HEK293 (cell line): ENCODE data around the gene APOLD1.

Experiments used
- CTCF ChIA-PET: fragments of 350-600 bp; formaldehyde crosslinking; extraction: SDS; loops from one replicate; lab custom pipeline; 2021; ENCODE audit warnings: antibody characterized with exemption; lab: Yijun Ruan, JAX
- POLR2A ChIA-PET: fragments of 300-600 bp; formaldehyde crosslinking; extraction: SDS; loops from one replicate; lab custom pipeline; 2020; ENCODE audit warnings: antibody characterized with exemption, inconsistent platforms; lab: Yijun Ruan, JAX
- H3K27ac ChIP-seq: fragments of 200-500 bp; sonication (Bioruptor generic); 2 replicates; pipeline ENCODE4 v1.5.1; 2014; ENCODE audit warnings: low read depth, low read length, control low read depth, inconsistent platforms; ENCODE audit errors: extremely low read depth
- H3K36me3 ChIP-seq, 2 experiments: fragments of 200-500 bp in 1 of 2; sonication (Bioruptor generic) in 1 of 2; 1 replicate in 1 of 2; 2 replicates in 1 of 2; pipeline ENCODE4 v1.5.1; 2014 to 2017; ENCODE audit warnings: inconsistent platforms in 2 of 2, low read length in 2 of 2; ENCODE audit not compliant: control insufficient read depth in 2 of 2, insufficient read depth in 1 of 2
- H3K4me1 ChIP-seq: fragments of 200-500 bp; sonication (Bioruptor generic); 2 replicates; pipeline ENCODE4 v1.5.1; 2014; ENCODE audit warnings: mild to moderate bottlenecking, low read length, inconsistent platforms; ENCODE audit not compliant: control insufficient read depth, insufficient read depth
- H3K4me3 ChIP-seq: 2 replicates; pipeline ENCODE4 v1.5.1; 2011; ENCODE audit warnings: low read depth, mild to moderate bottlenecking, control low read depth, low read length, moderate library complexity
- H3K9me3 ChIP-seq: fragments of 200-500 bp; sonication (Bioruptor generic); 2 replicates; pipeline ENCODE4 v1.5.1; 2014; ENCODE audit warnings: low read depth, low read length, inconsistent platforms; ENCODE audit not compliant: control insufficient read depth, insufficient read depth
- EGR2 ChIP-seq: fragments of 450-650 bp; formaldehyde crosslinking; IDR thresholded peaks from 2 replicates; pipeline ENCODE4 v1.5.1; 2016; ENCODE audit warnings: low read depth, missing biosample characterization, missing genetic modification characterization
- KLF9 ChIP-seq: fragments of 450-650 bp; formaldehyde crosslinking; IDR thresholded peaks from 2 replicates; pipeline ENCODE4 v1.5.1; 2016; ENCODE audit warnings: missing biosample characterization, missing genetic modification characterization, low read depth
- SCRT2 ChIP-seq: fragments of 450-650 bp; formaldehyde crosslinking; IDR thresholded peaks from 2 replicates; pipeline ENCODE4 v1.5.1; 2016; ENCODE audit warnings: missing biosample characterization, missing genetic modification characterization
- SETDB1 ChIP-seq: IDR thresholded peaks from one replicate; pipeline ENCODE4 v1.6.1; 2017; ENCODE audit warnings: mild to moderate bottlenecking, low read length, moderate library complexity, mixed read lengths; ENCODE audit not compliant: insufficient read length
- ZFP3 ChIP-seq: fragments of 450-650 bp; formaldehyde crosslinking; IDR thresholded peaks from 2 replicates; pipeline ENCODE4 v1.5.1; 2016; ENCODE audit warnings: low read depth, missing biosample characterization, missing genetic modification characterization
- ZFP69B ChIP-seq: fragments of 450-650 bp; formaldehyde crosslinking; IDR thresholded peaks from 2 replicates; pipeline ENCODE4 v1.5.1; 2016; ENCODE audit warnings: missing biosample characterization, missing genetic modification characterization
- ZNF10 ChIP-seq: fragments of 450-650 bp; formaldehyde crosslinking; IDR thresholded peaks from 2 replicates; pipeline ENCODE4 v1.5.1; 2017; ENCODE audit warnings: missing biosample characterization, missing genetic modification characterization
- ZNF19 ChIP-seq: fragments of 450-650 bp; formaldehyde crosslinking; IDR thresholded peaks from 2 replicates; pipeline ENCODE4; 2016; ENCODE audit warnings: missing biosample characterization, missing genetic modification characterization, low read depth
- ZNF571 ChIP-seq: fragments of 450-650 bp; formaldehyde crosslinking; IDR thresholded peaks from 2 replicates; pipeline ENCODE4 v1.5.0; 2017; ENCODE audit warnings: missing biosample characterization, missing genetic modification characterization
- ZNF626 ChIP-seq: fragments of 450-650 bp; sonication (Bioruptor Pico); formaldehyde crosslinking; IDR thresholded peaks from 2 replicates; pipeline ENCODE4 v1.5.1; 2018; ENCODE audit warnings: missing biosample characterization, missing genetic modification characterization, inconsistent platforms
- ZNF76 ChIP-seq: fragments of 450-650 bp; formaldehyde crosslinking; IDR thresholded peaks from 2 replicates; pipeline ENCODE4; 2016; ENCODE audit warnings: low read depth, missing biosample characterization, missing genetic modification characterization, borderline replicate concordance
- ZNF792 ChIP-seq: fragments of 450-650 bp; formaldehyde crosslinking; IDR thresholded peaks from 2 replicates; pipeline ENCODE4 v1.5.1; 2016; ENCODE audit warnings: missing biosample characterization, missing genetic modification characterization
- ZNF830 ChIP-seq: fragments of 450-650 bp; IDR thresholded peaks from 2 replicates; pipeline ENCODE4 v1.5.0; 2018; ENCODE audit warnings: missing biosample characterization, missing genetic modification characterization, low read depth, mild to moderate bottlenecking, moderate library complexity
- ZNF843 ChIP-seq: fragments of 450-650 bp; formaldehyde crosslinking; IDR thresholded peaks from 2 replicates; pipeline ENCODE4 v1.5.1; 2016; ENCODE audit warnings: missing biosample characterization, missing genetic modification characterization
- TF ChIP-seq, protein P1 (sequence below): fragments of 450-650 bp; formaldehyde crosslinking; IDR thresholded peaks from 2 replicates; pipeline ENCODE4 v1.5.1; 2017; ENCODE audit warnings: missing biosample characterization, missing genetic modification characterization
- TF ChIP-seq, protein P2 (sequence below): fragments of 450-650 bp; formaldehyde crosslinking; IDR thresholded peaks from 2 replicates; pipeline ENCODE4 v1.5.1; 2016; ENCODE audit warnings: missing biosample characterization, missing genetic modification characterization, borderline replicate concordance
- TF ChIP-seq, protein P3 (sequence below): fragments of 450-650 bp; formaldehyde crosslinking; IDR thresholded peaks from 2 replicates; pipeline ENCODE4 v1.5.1; 2017; ENCODE audit warnings: missing biosample characterization, missing genetic modification characterization
- TF ChIP-seq, protein P4 (sequence below): fragments of 450-650 bp; formaldehyde crosslinking; IDR thresholded peaks from 2 replicates; pipeline ENCODE4 v1.5.1; 2016; ENCODE audit warnings: missing biosample characterization, missing genetic modification characterization
- TF ChIP-seq, protein P5 (sequence below): fragments of 450-650 bp; formaldehyde crosslinking; IDR thresholded peaks from 2 replicates; pipeline ENCODE4 v1.5.1; 2016; ENCODE audit warnings: missing biosample characterization, missing genetic modification characterization

The APOLD1 gene

DNA sequence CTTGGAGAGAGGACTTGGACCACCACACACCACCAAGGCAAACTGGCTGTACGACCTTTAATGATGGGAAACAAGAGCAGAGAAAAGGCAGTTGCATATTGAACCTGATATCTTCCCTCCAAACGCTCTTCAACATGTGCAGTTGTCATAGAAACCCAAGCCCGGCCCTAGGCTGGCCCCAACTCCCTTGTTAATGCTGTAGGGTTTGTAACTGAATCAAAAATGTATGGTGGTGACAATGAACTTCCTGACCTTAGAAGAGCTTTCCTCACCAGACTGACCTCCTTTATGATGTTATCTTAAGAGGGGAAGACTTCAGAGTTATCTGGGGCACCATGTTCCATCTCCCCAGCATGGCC, 12.3 kb downstream of the APOLD1 start:
- CTCF ChIA-PET = interaction anchor here (1.0 kb wide), 1 partner anchor 77 kb away, joined by 4 read pairs; no protein-coding TSS in a partner anchor

DNA sequence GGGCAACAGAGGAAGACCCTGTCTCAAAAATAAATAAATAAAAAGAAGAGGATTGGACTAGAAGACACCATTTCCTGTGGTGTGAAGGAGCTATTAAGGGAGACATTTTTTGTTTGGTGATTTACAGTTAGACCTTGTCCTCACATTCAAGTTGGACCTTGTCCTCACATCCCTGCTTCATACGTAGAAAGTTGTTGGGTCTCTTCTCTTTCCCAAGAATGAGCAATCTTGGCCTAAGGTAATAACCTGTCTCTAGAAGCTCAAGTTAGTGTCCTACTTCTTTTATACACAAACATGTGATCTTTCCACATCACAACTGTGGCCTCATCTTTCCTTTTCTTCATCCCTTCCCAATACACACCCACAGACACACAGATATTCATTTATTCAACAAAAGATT, 13.0 kb downstream of the APOLD1 start:
- ChIA-PET CTCF (interaction anchor here (1.0 to 1.1 kb wide), 2 partner anchors 9 to 76 kb away, joined by 4 read pairs; no protein-coding TSS in a partner anchor), POLR2A (interaction anchor here (1.1 kb wide), 1 partner anchor 93 kb away, joined by 4 read pairs; the partner anchor contains the start of gene GPRC5A)

More for the DNA sequence above, 12.3 kb downstream of the APOLD1 start:
- H3K27ac ChIP-seq = no peak overlapping the region
- no peaks in the 10 kb centered on the region for H3K9me3 ChIP-seq
- POLR2A ChIA-PET = interaction anchor here (1.1 kb wide), 1 partner anchor 94 kb away, joined by 4 read pairs; the partner anchor contains the start of gene GPRC5A
- no peak overlapping the region for H3K4me3 ChIP-seq
- no peak for TF ChIP-seq SETDB1
- no peaks in the 10 kb centered on the region for H3K4me1 ChIP-seq
- H3K36me3 ChIP-seq = no peaks in the 10 kb centered on the region

More for the DNA sequence above, 13.0 kb downstream of the APOLD1 start:
- Histone ChIP-seq H3K27ac (no peak overlapping the region), H3K36me3 (no peaks in the 10 kb centered on the region), H3K9me3 (no peaks in the 10 kb centered on the region), H3K4me3 (no peak overlapping the region), H3K4me1 (peaks cover 4% of the 10 kb centered on the region; the same call in 1 of the 2 replicates)
- TF ChIP-seq ZFP69B (tag by site-specific recombination) = no peak
- no peak for TF ChIP-seq ZNF843 (tag by site-specific recombination)
- TF ChIP-seq ZNF830 (tag by site-specific recombination) = no peak
- TF ChIP-seq KLF9 (tag by site-specific recombination) = no peak
- TF ChIP-seq, protein P1, sequence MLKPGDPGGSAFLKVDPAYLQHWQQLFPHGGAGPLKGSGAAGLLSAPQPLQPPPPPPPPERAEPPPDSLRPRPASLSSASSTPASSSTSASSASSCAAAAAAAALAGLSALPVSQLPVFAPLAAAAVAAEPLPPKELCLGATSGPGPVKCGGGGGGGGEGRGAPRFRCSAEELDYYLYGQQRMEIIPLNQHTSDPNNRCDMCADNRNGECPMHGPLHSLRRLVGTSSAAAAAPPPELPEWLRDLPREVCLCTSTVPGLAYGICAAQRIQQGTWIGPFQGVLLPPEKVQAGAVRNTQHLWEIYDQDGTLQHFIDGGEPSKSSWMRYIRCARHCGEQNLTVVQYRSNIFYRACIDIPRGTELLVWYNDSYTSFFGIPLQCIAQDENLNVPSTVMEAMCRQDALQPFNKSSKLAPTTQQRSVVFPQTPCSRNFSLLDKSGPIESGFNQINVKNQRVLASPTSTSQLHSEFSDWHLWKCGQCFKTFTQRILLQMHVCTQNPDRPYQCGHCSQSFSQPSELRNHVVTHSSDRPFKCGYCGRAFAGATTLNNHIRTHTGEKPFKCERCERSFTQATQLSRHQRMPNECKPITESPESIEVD = no peak
- TF ChIP-seq ZNF19 = no peak
- no peak for TF ChIP-seq ZNF792 (tag by site-specific recombination)
- TF ChIP-seq, protein P2, sequence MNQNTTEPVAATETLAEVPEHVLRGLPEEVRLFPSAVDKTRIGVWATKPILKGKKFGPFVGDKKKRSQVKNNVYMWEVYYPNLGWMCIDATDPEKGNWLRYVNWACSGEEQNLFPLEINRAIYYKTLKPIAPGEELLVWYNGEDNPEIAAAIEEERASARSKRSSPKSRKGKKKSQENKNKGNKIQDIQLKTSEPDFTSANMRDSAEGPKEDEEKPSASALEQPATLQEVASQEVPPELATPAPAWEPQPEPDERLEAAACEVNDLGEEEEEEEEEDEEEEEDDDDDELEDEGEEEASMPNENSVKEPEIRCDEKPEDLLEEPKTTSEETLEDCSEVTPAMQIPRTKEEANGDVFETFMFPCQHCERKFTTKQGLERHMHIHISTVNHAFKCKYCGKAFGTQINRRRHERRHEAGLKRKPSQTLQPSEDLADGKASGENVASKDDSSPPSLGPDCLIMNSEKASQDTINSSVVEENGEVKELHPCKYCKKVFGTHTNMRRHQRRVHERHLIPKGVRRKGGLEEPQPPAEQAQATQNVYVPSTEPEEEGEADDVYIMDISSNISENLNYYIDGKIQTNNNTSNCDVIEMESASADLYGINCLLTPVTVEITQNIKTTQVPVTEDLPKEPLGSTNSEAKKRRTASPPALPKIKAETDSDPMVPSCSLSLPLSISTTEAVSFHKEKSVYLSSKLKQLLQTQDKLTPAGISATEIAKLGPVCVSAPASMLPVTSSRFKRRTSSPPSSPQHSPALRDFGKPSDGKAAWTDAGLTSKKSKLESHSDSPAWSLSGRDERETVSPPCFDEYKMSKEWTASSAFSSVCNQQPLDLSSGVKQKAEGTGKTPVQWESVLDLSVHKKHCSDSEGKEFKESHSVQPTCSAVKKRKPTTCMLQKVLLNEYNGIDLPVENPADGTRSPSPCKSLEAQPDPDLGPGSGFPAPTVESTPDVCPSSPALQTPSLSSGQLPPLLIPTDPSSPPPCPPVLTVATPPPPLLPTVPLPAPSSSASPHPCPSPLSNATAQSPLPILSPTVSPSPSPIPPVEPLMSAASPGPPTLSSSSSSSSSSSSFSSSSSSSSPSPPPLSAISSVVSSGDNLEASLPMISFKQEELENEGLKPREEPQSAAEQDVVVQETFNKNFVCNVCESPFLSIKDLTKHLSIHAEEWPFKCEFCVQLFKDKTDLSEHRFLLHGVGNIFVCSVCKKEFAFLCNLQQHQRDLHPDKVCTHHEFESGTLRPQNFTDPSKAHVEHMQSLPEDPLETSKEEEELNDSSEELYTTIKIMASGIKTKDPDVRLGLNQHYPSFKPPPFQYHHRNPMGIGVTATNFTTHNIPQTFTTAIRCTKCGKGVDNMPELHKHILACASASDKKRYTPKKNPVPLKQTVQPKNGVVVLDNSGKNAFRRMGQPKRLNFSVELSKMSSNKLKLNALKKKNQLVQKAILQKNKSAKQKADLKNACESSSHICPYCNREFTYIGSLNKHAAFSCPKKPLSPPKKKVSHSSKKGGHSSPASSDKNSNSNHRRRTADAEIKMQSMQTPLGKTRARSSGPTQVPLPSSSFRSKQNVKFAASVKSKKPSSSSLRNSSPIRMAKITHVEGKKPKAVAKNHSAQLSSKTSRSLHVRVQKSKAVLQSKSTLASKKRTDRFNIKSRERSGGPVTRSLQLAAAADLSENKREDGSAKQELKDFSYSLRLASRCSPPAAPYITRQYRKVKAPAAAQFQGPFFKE (tag by site-specific recombination) = no peak
- TF ChIP-seq SCRT2 (tag by site-specific recombination) = no peak
- TF ChIP-seq, protein P3, sequence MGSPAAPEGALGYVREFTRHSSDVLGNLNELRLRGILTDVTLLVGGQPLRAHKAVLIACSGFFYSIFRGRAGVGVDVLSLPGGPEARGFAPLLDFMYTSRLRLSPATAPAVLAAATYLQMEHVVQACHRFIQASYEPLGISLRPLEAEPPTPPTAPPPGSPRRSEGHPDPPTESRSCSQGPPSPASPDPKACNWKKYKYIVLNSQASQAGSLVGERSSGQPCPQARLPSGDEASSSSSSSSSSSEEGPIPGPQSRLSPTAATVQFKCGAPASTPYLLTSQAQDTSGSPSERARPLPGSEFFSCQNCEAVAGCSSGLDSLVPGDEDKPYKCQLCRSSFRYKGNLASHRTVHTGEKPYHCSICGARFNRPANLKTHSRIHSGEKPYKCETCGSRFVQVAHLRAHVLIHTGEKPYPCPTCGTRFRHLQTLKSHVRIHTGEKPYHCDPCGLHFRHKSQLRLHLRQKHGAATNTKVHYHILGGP (tag by site-specific recombination) = no peak
- TF ChIP-seq ZNF626 = no peak
- TF ChIP-seq, protein P4, sequence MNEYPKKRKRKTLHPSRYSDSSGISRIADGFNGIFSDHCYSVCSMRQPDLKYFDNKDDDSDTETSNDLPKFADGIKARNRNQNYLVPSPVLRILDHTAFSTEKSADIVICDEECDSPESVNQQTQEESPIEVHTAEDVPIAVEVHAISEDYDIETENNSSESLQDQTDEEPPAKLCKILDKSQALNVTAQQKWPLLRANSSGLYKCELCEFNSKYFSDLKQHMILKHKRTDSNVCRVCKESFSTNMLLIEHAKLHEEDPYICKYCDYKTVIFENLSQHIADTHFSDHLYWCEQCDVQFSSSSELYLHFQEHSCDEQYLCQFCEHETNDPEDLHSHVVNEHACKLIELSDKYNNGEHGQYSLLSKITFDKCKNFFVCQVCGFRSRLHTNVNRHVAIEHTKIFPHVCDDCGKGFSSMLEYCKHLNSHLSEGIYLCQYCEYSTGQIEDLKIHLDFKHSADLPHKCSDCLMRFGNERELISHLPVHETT (tag by site-specific recombination) = no peak
- TF ChIP-seq ZNF571 (tag by site-specific recombination) = no peak
- TF ChIP-seq ZFP3 (tag by site-specific recombination) = no peak
- TF ChIP-seq ZNF10 (tag by site-specific recombination) = no peak
- TF ChIP-seq ZNF76 = no peak
- no peak for TF ChIP-seq EGR2 (tag by site-specific recombination)
- TF ChIP-seq, protein P5, sequence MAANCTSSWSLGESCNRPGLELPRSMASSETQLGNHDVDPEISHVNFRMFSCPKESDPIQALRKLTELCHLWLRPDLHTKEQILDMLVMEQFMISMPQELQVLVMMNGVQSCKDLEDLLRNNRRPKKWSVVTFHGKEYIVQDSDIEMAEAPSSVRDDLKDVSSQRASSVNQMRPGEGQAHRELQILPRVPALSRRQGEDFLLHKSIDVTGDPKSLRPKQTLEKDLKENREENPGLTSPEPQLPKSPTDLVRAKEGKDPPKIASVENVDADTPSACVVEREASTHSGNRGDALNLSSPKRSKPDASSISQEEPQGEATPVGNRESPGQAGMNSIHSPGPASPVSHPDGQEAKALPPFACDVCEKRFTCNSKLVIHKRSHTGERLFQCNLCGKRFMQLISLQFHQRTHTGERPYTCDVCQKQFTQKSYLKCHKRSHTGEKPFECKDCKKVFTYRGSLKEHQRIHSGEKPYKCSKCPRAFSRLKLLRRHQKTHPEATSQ (tag by site-specific recombination) = no peak
